Activated CD4-positive, alpha-beta memory T cell treated with anti-CD3 and anti-CD28 coated beads for 36 hours (primary cell): ENCODE results near the gene FLNA. TPM values are rescaled to one million over a fixed set of nuclear protein-coding genes. Genes with fewer than 3 reads are reported as not detected.
A peak's percentile ranks its signal among the peaks of the same experiment; 100 is the strongest.
"Not testable (repeated sequence)": the region's sequence is repeated elsewhere in the genome, so short reads cannot be mapped to it uniquely, and the experiment has no call there.

Source experiments
- CTCF ChIA-PET: fragments of 350-600 bp; sonication (Branson Sonifier 250); formaldehyde crosslinking; loops from one replicate; lab custom pipeline; 2021; ENCODE audit warnings: antibody characterized with exemption, inconsistent platforms; lab: Charles Lee
- POLR2A ChIA-PET: fragments of 350-600 bp; sonication (Branson Sonifier 250); formaldehyde crosslinking; loops from one replicate; lab custom pipeline; 2021; ENCODE audit warnings: antibody characterized with exemption; lab: Charles Lee
- DNase-seq: peaks from one replicate; pipeline ENCODE4 v3.0.0-alpha.2; 2020
- H3K27ac Mint-ChIP-seq: one replicate; pipeline ENCODE4 v1.8.0; 2021; ENCODE audit warnings: mixed read lengths
- H3K27me3 Mint-ChIP-seq: one replicate; pipeline ENCODE4 v1.8.0; 2021; ENCODE audit warnings: mixed read lengths
- H3K36me3 Mint-ChIP-seq: one replicate; pipeline ENCODE4 v1.8.0; 2021; ENCODE audit warnings: mixed read lengths
- H3K4me1 Mint-ChIP-seq: one replicate; pipeline ENCODE4 v1.8.0; 2021; ENCODE audit warnings: low read depth, mixed read lengths
- H3K4me3 Mint-ChIP-seq: one replicate; pipeline ENCODE4 v1.8.0; 2021; ENCODE audit warnings: mild to moderate bottlenecking, mixed read lengths
- H3K9me3 Mint-ChIP-seq: one replicate; pipeline ENCODE4 v1.8.0; 2021; ENCODE audit warnings: mixed read lengths
- intact Hi-C: fragments of 100-400 bp; cut with micrococcal nuclease; formaldehyde crosslinking; loops from one replicate; pipeline ENCODE4 v1.15.1; 2023
- total RNA-seq, 2 experiments: library from RNA; stranded (reverse); gene quantifications; one replicate each; pipeline ENCODE4 v1.2.3, GENCODE V29; 2021

Gene FLNA
- total RNA-seq, 2 experiments from 2014 or later = 1,023 to 1,032 TPM

DNA sequence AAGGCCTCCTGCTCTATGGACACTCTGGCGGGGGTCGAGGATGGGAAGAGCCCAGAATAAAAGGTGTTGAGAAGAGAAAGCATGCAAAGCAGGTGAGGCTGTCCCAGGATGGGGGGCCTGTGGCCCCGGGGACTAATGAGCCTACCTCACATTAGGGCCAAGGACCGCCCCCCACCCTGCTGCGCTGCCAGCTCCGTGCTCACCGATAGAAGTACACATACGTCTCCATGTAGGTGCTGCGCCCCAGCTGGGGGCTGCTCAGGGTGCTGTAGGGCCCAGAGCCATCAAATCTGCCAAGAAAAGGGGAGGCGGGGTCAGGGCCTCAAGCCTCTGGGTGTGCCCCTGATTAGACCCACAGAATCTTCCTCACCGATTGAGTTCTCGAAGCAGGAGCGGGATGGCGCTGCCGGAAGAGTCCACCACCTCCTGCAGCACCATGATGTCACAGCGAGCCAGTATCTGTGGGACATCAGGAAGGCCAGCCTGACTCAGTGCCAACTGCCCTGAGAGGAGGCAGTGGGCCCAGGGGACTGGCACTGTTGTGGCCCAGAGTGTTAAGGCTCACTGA, 30.3 kb upstream of the FLNA start:
- Mint-ChIP-seq H3K4me1 (peaks cover 13% of the 10 kb centered on the region), H3K27me3 (no peaks in the 10 kb centered on the region), H3K4me3 (no peak overlapping the region), H3K36me3 (peaks cover 17% of the 10 kb centered on the region), H3K9me3 (no peaks in the 10 kb centered on the region), H3K27ac (no peak overlapping the region)
- CTCF ChIA-PET = no interaction called here
- intact Hi-C loops = no loop called here
- DNase-seq = no peak
- POLR2A ChIA-PET = no interaction called here

DNA sequence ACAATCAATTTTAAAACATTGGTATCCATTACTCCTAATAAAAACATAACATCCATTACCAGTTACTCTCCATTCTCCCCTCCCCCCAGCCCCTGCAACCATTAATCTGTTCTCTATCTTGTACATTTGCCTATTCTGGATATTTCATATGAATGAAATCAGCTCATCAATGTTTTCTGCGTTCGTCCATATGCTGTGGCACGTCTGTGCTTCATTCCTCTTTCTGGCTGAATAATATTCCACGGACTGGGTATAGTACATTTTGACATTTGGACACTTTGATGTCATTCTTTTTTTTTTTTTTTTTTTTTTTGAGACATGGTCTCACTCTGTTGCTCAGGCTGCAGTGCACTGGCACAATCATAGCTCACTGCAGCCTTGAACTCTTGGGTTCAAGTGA, 29.4 kb upstream of the FLNA start:
- H3K9me3 Mint-ChIP-seq = no peaks in the 10 kb centered on the region
- H3K27ac Mint-ChIP-seq = no peak overlapping the region
- DNase-seq = no peak
- POLR2A ChIA-PET = no interaction called here
- H3K4me3 Mint-ChIP-seq = no peak overlapping the region
- peaks cover 11% of the 10 kb centered on the region for H3K4me1 Mint-ChIP-seq
- CTCF ChIA-PET = no interaction called here
- intact Hi-C loops = no loop called here
- H3K27me3 Mint-ChIP-seq = no peaks in the 10 kb centered on the region
- H3K36me3 Mint-ChIP-seq = peaks cover 24% of the 10 kb centered on the region

DNA sequence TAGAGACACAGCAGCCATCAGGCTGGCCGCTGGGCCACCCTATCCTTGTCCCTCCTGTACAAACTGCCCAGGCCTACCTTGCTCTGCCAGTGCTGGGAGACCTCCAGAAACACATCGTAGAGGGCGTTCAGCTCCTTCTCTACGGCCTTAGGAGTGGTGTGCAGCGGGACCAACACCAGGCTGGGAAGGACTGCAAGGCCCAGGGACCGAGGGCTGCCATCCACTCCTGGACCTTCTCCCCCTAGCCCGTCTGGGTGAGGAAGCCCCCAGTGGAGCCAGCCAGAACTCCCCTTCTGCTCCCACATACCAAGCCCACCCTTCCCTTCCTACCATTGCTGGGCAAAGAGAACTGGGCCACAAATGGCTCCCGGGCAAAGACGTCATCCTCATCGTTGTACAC, 28.8 kb upstream of the FLNA start:
- intact Hi-C loops = no loop called here
- no peak for DNase-seq
- peaks cover 31% of the 10 kb centered on the region for H3K36me3 Mint-ChIP-seq
- H3K27ac Mint-ChIP-seq = no peak overlapping the region
- ChIA-PET CTCF (no interaction called here), POLR2A (interaction anchor here (6.2 kb wide), 1 partner anchor 8 kb away, joined by 35 read pairs; the partner anchor contains the start of gene TAFAZZIN)
- no peak overlapping the region for H3K4me3 Mint-ChIP-seq
- no peaks in the 10 kb centered on the region for H3K27me3 Mint-ChIP-seq
- peaks cover 7% of the 10 kb centered on the region for H3K4me1 Mint-ChIP-seq
- H3K9me3 Mint-ChIP-seq = no peaks in the 10 kb centered on the region

DNA sequence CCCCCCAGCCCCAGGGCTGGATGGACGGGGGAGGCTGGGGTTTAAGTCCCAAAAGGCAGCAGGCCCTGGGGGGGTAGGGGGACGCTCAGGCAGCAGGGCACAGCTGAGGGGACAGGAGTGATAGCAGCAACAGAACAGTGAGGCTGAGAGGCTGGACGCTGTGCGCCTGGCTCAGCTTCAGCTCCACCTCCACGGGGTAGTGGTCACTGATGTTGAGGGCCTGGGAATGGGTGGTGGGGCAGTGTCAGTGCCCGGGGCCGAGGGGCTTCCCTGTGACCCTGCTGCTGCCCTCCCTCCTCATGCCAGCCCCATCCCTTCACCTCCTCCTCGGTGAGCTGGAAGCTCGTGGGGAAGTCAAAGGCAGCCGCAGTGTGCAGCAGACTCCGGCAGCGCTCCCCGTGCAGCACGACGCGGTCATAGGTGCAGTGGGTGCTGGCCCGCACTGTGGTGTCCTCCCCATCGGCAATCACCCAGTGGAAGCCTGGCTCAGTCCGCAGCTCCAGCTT, 28.2 kb upstream of the FLNA start:
- intact Hi-C loops = no loop called here
- no peak for DNase-seq
- H3K9me3 Mint-ChIP-seq = no peaks in the 10 kb centered on the region
- H3K4me1 Mint-ChIP-seq = peaks cover 7% of the 10 kb centered on the region
- POLR2A ChIA-PET = interaction anchor here (6.2 kb wide), 1 partner anchor 9 kb away, joined by 35 read pairs; the partner anchor contains the start of gene TAFAZZIN
- H3K27me3 Mint-ChIP-seq = no peaks in the 10 kb centered on the region
- H3K27ac Mint-ChIP-seq = no peak overlapping the region
- H3K4me3 Mint-ChIP-seq = no peak overlapping the region
- CTCF ChIA-PET = no interaction called here
- peaks cover 34% of the 10 kb centered on the region for H3K36me3 Mint-ChIP-seq

DNA sequence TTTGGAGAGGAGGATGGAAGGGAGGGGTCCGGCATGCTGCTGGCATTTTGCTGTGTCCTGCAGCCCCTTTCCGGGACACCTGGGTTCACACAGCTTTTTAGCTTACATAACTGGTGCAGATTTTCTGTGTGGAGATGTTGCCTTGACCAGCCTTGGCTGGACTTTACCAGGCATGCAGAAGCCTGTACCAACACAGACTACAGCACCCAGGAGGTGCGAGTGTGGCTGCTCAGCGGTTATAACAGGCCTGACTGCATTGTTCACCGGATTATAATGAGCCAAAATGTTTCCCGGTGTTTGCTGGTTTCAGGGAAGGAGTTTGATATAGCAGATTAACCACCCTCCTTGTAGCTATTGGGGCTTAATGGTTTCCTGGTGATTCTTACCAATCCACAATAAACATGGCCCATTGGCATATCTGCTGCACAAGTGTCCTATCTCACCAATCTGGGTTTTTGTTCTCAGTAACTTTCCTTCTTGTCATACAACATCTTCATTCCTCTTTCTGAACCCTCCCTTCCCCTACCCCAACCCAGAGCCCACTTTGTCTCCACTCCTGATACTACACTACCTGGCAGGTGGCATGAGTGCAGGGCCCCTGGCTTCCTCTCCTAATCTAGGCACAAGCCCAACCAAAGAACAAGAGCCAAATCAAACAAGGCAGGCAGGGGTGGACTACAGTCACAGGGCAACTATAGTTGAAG, 27.6 kb upstream of the FLNA start:
- intact Hi-C loops = no loop called here
- DNase-seq = no peak
- Mint-ChIP-seq H3K4me1 (peaks cover 7% of the 10 kb centered on the region), H3K4me3 (no peak overlapping the region), H3K36me3 (peaks cover 34% of the 10 kb centered on the region), H3K27me3 (no peaks in the 10 kb centered on the region), H3K27ac (peak overlapping the region; percentile 15), H3K9me3 (no peaks in the 10 kb centered on the region)
- ChIA-PET CTCF (no interaction called here), POLR2A (interaction anchor here (1.1 to 6.2 kb wide), 2 partner anchors 10 to 27 kb away, joined by 3 to 35 read pairs; partner anchors contain the start of gene TAFAZZIN)

DNA sequence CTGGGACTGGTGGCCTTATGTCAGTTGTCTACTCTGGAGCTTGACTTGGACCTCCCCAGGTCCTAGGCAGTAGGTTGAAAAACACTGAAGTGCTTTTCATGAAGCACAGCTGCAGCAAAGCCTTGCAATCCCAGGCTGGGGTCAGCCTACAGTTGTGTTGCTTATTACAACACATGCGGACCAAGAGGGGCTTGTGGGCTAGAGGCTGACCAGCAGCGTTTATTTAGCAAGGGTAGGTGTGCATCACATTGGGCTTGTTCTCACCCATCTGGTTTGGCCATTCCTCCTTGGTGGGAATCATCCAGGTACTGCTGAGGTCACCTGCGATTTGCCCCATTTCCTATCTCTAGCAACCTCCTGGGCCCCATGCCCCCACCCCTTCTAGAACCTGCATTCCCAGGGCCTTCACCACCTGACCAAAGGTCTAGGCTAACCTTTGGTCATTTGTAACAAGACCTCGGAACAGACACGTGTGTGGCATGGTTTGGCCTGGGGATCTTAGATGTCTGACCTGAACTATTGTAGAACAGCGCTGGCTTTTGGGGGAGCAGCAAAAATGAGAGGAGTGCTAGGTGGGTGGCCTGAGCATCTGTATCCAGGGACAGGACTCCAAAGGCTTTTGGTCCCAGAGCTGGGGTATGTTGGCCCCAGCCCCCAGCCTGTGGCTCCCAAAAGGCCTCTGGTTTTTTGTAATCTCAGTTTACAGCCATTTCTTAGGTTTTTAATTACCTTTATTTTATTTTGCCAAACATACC, 26.8 kb upstream of the FLNA start:
- H3K4me3 Mint-ChIP-seq = peak overlapping the region; percentile 91
- intact Hi-C loops = no loop called here
- peak overlapping the region; percentile 100 for H3K27ac Mint-ChIP-seq
- DNase-seq = no peak
- ChIA-PET CTCF (interaction anchor here (0.6 kb wide), 1 partner anchor 138 kb away, joined by 3 read pairs; no protein-coding TSS in a partner anchor), POLR2A (interaction anchor here (1.1 to 6.2 kb wide), 3 partner anchors 10 to 89 kb away, joined by 3 to 35 read pairs (median 8); partner anchors contain the start of genes SLC10A3 and TAFAZZIN)
- H3K36me3 Mint-ChIP-seq = peaks cover 34% of the 10 kb centered on the region
- H3K9me3 Mint-ChIP-seq = no peaks in the 10 kb centered on the region
- H3K4me1 Mint-ChIP-seq = peaks cover 7% of the 10 kb centered on the region
- no peaks in the 10 kb centered on the region for H3K27me3 Mint-ChIP-seq

DNA sequence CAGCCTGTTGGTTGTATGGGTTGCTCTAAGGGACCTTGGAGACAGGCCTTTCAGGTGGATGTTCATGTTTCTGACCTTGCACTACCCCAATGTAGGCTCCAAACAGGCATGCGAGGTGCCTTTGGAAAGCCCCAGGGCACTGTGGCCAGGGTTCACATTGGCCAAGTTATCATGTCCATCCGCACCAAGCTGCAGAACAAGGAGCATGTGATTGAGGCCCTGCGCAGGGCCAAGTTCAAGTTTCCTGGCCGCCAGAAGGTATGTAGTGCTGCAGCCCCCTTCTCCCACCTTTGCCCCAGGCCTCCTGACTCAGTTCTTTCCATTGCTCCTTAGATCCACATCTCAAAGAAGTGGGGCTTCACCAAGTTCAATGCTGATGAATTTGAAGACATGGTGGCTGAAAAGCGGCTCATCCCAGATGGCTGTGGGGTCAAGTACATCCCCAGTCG, 26.0 kb upstream of the FLNA start:
- Mint-ChIP-seq H3K4me3 (peak overlapping the region; percentile 91), H3K36me3 (peaks cover 34% of the 10 kb centered on the region), H3K27ac (peak overlapping the region; percentile 100)
- H3K9me3 Mint-ChIP-seq, DNase-seq, intact Hi-C loops, H3K4me1 Mint-ChIP-seq, H3K27me3 Mint-ChIP-seq: not testable (repeated sequence)
- ChIA-PET POLR2A (interaction anchor here (2.0 to 6.2 kb wide), 3 partner anchors 11 to 89 kb away, joined by 8 to 35 read pairs (median 11); partner anchors contain the start of genes SLC10A3 and TAFAZZIN), CTCF (interaction anchor here (2.8 to 3.6 kb wide), 2 partner anchors 12 to 27 kb away, joined by 8 to 17 read pairs; partner anchors contain the start of gene FLNA)

DNA sequence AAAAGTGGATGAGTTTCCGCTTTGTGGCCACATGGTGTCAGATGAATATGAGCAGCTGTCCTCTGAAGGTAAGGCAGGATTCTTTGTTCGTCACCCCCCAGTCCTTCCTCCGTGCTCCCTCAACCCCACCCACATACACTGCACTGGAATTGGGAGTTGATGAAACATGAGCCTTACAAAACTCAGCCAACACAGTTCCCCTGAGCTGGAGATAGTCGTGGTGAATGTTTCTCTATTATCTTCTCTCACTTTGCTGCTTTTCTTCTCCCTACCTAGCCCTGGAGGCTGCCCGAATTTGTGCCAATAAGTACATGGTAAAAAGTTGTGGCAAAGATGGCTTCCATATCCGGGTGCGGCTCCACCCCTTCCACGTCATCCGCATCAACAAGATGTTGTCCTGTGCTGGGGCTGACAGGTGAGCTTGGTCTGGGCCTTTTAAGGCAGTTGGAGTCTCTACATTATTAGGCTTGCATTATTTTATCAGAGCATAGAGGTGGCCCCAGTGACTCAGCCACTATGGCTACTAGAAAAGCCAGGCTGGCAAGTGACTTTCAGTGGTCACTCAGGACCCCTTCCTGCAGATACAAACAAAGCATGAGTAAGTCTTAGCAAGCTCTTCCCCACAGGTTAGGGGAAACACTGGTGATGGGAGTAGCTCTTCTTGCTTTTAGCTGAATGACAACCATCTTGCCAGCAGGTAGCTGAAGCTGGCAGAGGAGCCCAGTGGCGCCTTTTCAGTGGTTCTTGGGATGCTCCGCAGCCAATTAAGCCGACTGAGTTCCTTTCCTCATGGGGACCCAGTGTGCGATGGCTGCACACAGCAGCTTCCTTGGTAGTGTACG, 25.3 kb upstream of the FLNA start:
- intact Hi-C loops = loop anchor here (5.0 kb wide), 2 partner anchors 38 to 472 kb away; partner anchors contain the start of genes ARHGAP4 and GDI1
- Mint-ChIP-seq H3K4me1 (peaks cover 7% of the 10 kb centered on the region), H3K4me3 (peak overlapping the region; percentile 91), H3K9me3 (no peaks in the 10 kb centered on the region), H3K36me3 (peaks cover 34% of the 10 kb centered on the region), H3K27ac (peak overlapping the region; percentile 100), H3K27me3 (no peaks in the 10 kb centered on the region)
- ChIA-PET CTCF (interaction anchor here (1.3 to 3.6 kb wide), 3 partner anchors 13 to 78 kb away, joined by 3 to 17 read pairs (median 8); partner anchors contain the start of gene FLNA), POLR2A (interaction anchor here (0.8 to 6.2 kb wide), 7 partner anchors 9 to 433 kb away, joined by 3 to 35 read pairs (median 4); partner anchors contain the start of genes SLC10A3 and TAFAZZIN)
- peak; percentile 58 for DNase-seq

DNA sequence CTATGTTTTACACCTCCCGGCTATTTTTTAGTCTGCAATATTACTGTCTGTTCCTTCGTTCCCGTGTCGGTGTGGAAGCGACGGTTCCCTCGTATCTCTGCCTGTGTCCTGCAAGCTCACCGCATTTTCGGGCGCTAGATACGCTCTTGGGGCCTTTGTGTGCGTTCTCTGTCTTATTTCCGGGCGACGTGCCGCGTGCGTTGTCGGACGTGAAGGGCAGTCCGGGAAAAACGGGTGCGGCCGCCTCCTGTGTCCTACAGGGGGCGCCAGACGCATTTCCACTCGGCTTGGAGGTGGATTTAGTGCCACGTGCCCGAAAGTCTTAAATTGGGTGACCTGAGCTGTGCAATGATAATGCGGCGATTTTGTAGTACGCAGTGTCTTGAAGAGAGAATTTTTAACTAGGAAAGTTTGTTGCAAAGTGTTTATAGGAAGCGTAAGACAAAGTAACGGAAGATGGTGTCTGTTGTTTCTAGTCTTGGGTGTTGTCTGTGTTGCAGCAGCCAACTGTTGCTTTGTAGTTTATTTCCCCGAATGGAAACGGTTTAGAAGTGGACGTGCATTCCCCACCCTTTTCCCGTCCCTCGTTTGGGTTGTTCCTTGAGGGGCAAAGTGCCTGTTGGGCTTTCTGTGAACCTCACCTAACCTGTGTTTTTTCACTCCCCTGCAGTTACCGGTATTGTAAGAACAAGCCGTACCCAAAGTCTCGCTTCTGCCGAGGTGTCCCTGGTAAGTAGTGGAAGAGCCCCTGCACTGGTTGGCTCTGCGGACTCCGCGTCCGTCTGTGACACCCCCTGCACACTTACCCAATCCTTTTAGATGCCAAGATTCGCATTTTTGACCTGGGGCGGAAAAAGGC, 24.5 kb upstream of the FLNA start:
- peak; percentile 90 for DNase-seq
- H3K27ac Mint-ChIP-seq = peak overlapping the region; percentile 100
- POLR2A ChIA-PET = interaction anchor here (0.5 to 6.2 kb wide), 15 partner anchors 10 to 432 kb away, joined by 3 to 35 read pairs (median 3); partner anchors contain the start of genes EMD, SLC10A3 and TAFAZZIN
- H3K9me3 Mint-ChIP-seq = no peaks in the 10 kb centered on the region
- peak overlapping the region; percentile 91 for H3K4me3 Mint-ChIP-seq
- H3K36me3 Mint-ChIP-seq = peaks cover 34% of the 10 kb centered on the region
- H3K27me3 Mint-ChIP-seq = no peaks in the 10 kb centered on the region
- CTCF ChIA-PET = interaction anchor here (0.7 to 3.6 kb wide), 9 partner anchors 11 to 133 kb away, joined by 3 to 17 read pairs (median 4); partner anchors contain the start of genes FLNA and SLC10A3
- H3K4me1 Mint-ChIP-seq = peaks cover 7% of the 10 kb centered on the region
- intact Hi-C loops = loop anchor here (5.0 kb wide), 2 partner anchors 38 to 472 kb away; partner anchors contain the start of genes ARHGAP4 and GDI1
